Parathyroid adenoma (tissue), 2 donors: ENCODE measurements around the gene CYTH4.

ENCODE experiments used
- H2AFZ ChIP-seq: fragments of 300-600 bp; sonication (generic); one replicate; pipeline ENCODE4 v1.7.0; 2017; ENCODE audit warnings: antibody characterized with exemption, mild to moderate bottlenecking
- H3K27ac ChIP-seq: fragments of 300-600 bp; sonication (generic); one replicate; pipeline ENCODE4 v1.7.0; 2017
- H3K27me3 ChIP-seq: fragments of 300-600 bp; sonication (generic); one replicate; pipeline ENCODE4 v1.7.0; 2017; ENCODE audit warnings: low read length; ENCODE audit not compliant: control insufficient read depth, insufficient read depth
- H3K36me3 ChIP-seq: fragments of 300-600 bp; sonication (generic); one replicate; pipeline ENCODE4 v1.7.0; 2017; ENCODE audit warnings: low read length; ENCODE audit not compliant: control insufficient read depth, insufficient read depth
- H3K4me1 ChIP-seq: fragments of 300-600 bp; sonication (generic); one replicate; pipeline ENCODE4 v1.7.0; 2017; ENCODE audit warnings: control low read depth
- H3K4me2 ChIP-seq: fragments of 300-600 bp; sonication (generic); one replicate; pipeline ENCODE4 v1.7.0; 2017; ENCODE audit warnings: low read length
- H3K4me3 ChIP-seq: fragments of 300-600 bp; sonication (generic); one replicate; pipeline ENCODE4 v1.7.0; 2017; ENCODE audit warnings: low read depth, low read length
- H3K79me2 ChIP-seq: fragments of 300-600 bp; sonication (generic); one replicate; pipeline ENCODE4 v1.7.0; 2017; ENCODE audit warnings: control low read depth
- H3K9ac ChIP-seq: fragments of 300-600 bp; sonication (generic); one replicate; pipeline ENCODE4 v1.7.0; 2017; ENCODE audit warnings: mild to moderate bottlenecking
- H3K9me3 ChIP-seq: fragments of 300-600 bp; sonication (generic); one replicate; pipeline ENCODE4 v1.7.0; 2017; ENCODE audit warnings: low read length; ENCODE audit not compliant: control insufficient read depth
- TF ChIP-seq, protein P1 (sequence below): fragments of 300-600 bp; sonication (generic); IDR thresholded peaks from one replicate; pipeline ENCODE4 v1.7.0; 2017; ENCODE audit warnings: antibody characterized with exemption, mild to moderate bottlenecking
- donor health status: primary hyperparathyroidism.

Gene CYTH4

DNA sequence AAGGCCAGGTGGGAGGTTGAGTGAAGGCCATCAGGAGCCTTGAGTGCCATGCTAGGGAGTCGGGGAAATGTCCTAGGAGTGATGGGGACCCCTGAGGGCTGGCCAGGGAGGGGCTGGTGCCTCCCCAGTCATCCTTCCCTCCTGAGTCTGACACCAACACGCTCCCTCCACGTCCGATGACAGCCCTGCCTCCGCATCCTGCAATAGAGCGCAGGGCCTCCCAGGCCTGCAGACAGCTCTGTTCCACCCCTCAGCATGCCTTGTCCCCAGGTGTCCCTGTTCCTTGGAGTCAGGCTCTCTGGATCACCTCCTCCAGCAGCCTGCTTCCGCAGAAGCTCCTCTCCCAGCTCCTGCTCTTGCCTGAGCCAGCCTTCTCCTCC lies 41.4 kb upstream of the CYTH4 start:
- no peaks in the 10 kb centered on the region for H3K79me2 ChIP-seq
- H3K9ac ChIP-seq = no peak overlapping the region
- no peak overlapping the region for H3K4me2 ChIP-seq
- TF ChIP-seq, protein P1, sequence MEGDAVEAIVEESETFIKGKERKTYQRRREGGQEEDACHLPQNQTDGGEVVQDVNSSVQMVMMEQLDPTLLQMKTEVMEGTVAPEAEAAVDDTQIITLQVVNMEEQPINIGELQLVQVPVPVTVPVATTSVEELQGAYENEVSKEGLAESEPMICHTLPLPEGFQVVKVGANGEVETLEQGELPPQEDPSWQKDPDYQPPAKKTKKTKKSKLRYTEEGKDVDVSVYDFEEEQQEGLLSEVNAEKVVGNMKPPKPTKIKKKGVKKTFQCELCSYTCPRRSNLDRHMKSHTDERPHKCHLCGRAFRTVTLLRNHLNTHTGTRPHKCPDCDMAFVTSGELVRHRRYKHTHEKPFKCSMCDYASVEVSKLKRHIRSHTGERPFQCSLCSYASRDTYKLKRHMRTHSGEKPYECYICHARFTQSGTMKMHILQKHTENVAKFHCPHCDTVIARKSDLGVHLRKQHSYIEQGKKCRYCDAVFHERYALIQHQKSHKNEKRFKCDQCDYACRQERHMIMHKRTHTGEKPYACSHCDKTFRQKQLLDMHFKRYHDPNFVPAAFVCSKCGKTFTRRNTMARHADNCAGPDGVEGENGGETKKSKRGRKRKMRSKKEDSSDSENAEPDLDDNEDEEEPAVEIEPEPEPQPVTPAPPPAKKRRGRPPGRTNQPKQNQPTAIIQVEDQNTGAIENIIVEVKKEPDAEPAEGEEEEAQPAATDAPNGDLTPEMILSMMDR = no peak
- H2AFZ ChIP-seq = no peak overlapping the region
- H3K27me3 ChIP-seq = no peaks in the 10 kb centered on the region
- H3K4me1 ChIP-seq = no peaks in the 10 kb centered on the region
- H3K36me3 ChIP-seq = no peaks in the 10 kb centered on the region
- no peak overlapping the region for H3K27ac ChIP-seq
- no peaks in the 10 kb centered on the region for H3K9me3 ChIP-seq
- no peak overlapping the region for H3K4me3 ChIP-seq

DNA sequence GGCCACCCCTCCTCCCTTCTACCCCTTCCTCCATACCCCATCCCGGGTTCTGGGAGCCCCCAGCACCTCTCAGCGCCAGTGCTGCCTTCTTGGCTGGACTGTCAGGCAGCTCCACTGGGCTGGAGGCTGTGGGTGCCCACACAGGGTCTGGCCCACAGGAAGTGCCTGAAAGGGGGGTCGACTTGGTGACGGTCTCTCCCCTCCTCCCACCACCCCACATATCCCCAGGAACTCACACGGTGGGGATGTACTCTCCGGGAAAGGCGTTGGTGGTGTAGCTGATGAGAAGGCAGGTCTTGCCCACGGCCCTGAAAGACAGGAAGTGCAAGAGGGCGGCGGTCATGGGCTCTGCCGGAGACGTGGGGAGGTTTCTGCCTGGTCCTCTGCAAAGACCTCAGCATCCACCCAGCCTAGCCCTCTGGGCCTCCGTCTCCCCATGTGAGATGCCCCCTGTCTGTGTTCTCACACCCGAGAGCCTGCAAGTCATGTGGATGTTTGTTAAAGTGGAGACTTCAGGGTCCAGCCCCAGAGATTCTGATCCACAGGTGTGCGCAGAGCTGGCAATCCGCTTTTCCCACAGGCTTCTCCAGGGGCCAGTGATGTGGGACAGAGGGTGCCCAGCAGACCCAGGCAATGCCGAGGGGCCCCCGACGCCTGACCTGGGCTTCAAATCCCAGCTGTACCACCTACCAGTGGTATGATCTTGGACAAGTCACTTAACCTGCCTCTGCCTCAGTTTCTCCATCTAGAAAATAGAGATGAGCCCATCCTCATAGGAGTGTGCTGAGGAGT lies 40.8 kb upstream of the CYTH4 start:
- Histone ChIP-seq H3K27me3 (no peaks in the 10 kb centered on the region), H3K36me3 (no peaks in the 10 kb centered on the region), H3K9me3 (no peaks in the 10 kb centered on the region), H2AFZ (no peak overlapping the region), H3K27ac (no peak overlapping the region), H3K9ac (no peak overlapping the region), H3K4me1 (no peaks in the 10 kb centered on the region), H3K4me2 (no peak overlapping the region), H3K4me3 (no peak overlapping the region), H3K79me2 (no peaks in the 10 kb centered on the region)
- TF ChIP-seq, protein P1 = no peak

DNA sequence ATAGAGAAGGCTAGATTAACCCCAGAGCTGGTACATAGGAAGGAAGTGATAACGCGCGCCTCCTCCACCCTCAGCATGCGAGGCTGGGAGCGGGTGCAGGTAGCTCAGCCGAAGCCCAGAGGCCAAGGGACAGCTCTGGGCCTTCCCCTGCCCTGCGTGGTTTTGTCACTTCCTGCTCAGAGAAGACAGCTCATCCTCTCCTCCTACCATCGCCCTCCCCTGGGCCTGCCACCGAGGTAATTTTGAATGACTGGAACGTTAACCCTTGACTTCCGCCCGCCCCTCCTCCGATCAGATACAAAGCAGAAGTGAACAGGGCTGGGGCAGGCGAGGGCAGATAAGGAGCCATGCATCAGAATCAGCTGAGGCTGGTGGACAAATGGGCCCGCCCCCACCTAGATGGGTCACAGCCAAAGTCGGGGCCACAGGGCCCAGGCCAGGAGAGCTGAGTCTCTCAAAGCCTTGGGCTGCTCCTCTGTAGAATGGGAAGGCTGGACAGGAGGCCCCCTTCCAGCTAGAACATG lies 39.9 kb upstream of the CYTH4 start:
- Histone ChIP-seq H3K27ac (no peak overlapping the region), H3K4me2 (no peak overlapping the region), H3K36me3 (no peaks in the 10 kb centered on the region), H3K9me3 (no peaks in the 10 kb centered on the region), H2AFZ (no peak overlapping the region), H3K27me3 (no peaks in the 10 kb centered on the region), H3K4me1 (no peaks in the 10 kb centered on the region), H3K9ac (no peak overlapping the region), H3K79me2 (no peaks in the 10 kb centered on the region), H3K4me3 (no peak overlapping the region)
- TF ChIP-seq, protein P1 = no peak

GRCh38 chr22:37243402-37244113 lies 38.8 kb upstream of the CYTH4 start:
- Histone ChIP-seq H3K4me3 (no peak overlapping the region), H3K4me1 (no peaks in the 10 kb centered on the region), H3K9ac (no peak overlapping the region), H3K27ac (no peak overlapping the region), H3K4me2 (no peak overlapping the region), H3K79me2 (no peaks in the 10 kb centered on the region), H2AFZ (no peak overlapping the region), H3K36me3 (no peaks in the 10 kb centered on the region), H3K9me3 (no peaks in the 10 kb centered on the region), H3K27me3 (no peaks in the 10 kb centered on the region)
- TF ChIP-seq, protein P1 = no peak
